Stimulated activated CD4-positive, alpha-beta T cell treated with anti-CD3 and anti-CD28 coated beads, Interleukin-12 subunit alpha, Interleukin-12 subunit beta, amount 100 ng/mL, for 24 hours (primary cell): ENCODE data around the gene SYT17.
A peak's percentile ranks its signal among the peaks of the same experiment; 100 is the strongest.

Source experiments
- DNase-seq, 2 experiments: peaks; one replicate each; pipeline ENCODE4 v3.0.0-alpha.2; 2020; ENCODE audit warnings: low read depth in 2 of 2

SYT17 gene

DNA sequence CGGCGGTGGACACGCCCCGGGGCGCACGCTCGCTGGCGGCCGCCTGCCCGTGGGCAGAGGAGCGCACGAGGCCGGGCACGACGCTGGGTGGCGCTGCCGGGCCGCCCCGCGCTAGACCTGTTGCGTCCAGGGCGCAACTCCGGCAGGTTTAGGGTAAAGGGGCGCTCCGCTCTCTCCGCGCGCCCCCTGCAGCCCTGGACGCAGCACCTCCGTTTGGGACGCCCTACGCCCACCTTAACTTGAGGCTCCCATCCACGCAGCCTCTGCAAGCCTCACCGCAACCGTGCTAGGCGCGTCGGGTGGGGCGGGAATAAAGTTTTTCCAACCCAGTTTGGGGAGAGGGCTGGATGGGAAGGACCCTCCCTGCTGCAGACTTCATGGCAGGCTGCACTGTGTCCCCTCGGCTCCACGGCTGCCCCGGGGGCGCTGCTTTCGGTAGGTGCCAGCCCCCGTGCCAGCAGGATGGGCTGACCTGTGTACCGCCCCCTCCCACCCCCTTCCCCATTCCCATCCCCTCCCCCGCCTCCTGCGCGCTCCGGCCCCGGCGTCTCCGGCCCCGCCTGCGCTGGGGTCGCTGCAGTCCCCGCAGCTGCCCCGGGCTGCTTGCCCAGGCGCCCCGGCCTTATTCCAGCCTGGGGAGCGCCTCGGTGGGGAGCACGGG, at the start of gene SYT17:
SYT17 (plus strand) TSS at position 531 of the 661 bp plus-strand sequence. CDS start 407 bp downstream, outside the sequence.
- peak in 1 of 2 experiments; percentile 17 for DNase-seq

DNA sequence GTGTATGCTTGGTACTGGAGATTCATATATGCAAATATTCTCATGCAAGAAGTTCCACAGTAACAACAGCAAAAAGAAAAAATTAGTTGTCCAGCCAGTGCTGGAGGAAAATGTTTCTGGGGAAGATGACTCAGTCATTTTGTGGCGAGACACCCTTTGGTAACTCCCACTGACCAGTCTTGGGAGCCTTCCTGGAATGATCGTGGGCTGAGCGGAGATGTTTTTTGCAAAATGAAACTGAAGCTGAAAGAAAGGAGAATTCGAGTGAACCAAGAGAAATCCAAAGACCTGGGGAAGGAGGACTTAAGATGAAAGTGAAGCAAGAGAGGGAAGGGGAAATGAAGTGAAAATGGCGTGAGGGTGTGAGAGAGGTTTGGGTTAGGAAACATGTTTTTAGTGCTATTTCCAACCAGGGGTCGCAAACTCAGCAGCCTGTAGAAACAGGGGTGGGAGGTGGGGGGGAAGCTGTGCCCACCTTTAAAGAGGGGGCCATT, 49.1 kb upstream of the SYT17 start:
- peak; percentile 5 to 34 for DNase-seq

DNA sequence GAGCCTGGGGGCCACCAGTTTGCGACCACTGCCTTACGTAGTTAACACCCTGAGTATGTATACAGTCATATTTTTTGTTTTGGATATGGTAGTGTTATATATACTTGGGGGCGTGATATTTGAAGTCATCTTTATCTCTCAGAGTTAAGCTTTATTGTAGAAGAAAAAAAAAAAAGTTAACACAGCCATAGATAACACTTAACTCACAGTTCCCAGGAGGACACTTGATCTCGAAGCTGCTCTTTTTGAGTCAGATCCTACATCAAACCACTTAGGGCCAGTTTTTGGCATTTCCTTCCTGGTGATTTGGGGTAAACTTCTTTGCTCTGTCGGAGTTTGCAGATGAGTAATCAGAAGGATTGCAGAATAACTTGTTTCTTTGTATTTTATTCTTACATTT, 48.5 kb upstream of the SYT17 start:
- no peak for DNase-seq

DNA sequence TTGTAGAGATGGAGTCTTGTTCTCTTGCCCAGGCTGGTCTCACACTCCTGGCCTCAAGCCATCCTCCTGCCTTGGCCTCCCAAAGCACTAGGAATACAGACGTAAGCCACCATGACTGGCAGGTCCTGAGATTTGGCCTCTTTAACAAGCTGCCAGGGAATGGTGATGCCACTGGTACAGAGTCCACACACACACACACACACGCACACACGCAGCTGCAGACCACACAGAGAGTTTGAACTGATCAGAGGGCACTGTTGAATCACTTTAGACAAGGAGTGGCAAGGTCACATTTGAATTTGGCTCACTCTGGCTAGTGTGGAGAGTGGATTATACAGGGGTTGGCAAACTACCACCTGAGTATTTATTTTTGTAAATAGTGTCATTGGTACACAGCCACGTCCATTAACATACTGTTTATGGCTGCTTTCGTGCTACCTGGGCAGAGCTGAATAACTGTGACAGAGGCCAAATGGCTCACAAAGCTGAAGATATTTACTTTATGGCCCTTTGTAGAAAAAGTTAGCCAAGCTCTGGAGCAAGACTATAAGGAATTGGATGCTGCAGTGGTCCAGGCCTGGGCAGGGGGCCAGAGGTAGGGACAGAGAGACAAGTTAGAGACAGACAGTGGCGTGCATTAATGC, 44.4 kb upstream of the SYT17 start:
- DNase-seq: no peak

DNA sequence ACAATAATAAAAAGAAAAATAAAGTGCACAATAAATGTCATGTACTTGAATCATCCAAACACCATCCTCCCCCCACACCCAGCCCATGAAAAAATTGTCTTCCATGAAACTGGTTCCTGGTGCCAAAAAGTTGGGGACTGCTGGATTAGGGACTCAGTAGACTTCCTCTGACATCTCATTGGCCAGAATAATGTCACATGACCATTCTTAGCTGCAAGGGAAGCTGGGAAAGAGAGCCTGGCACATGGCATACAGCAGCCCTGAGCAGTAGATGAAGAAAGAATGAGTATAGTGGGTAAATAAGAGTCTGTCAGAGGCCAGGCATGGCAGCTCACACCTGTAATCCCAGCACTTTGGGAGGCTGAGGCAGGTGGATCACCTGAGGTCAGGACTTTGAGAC, 41.7 kb upstream of the SYT17 start:
- DNase-seq: no peak

DNA sequence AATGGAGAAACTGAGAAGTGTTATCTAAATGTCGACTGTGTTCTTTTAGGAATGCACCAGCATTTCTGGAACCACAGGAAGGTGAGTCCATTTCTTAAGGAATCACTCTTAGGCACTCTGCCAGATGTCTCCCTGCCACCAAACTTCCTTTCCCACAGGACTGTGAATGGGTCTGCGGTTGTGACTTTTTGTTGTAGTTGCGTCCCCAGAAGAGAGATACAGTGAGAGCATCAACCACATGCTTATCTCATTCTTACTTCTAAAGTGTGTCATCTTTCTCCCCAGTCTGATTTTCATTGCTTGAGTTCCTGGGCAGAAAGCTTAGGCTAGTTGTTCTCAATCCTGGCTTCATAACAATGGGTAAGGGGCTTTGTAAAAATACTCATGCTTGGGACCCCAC, 40.8 kb upstream of the SYT17 start:
- no peak for DNase-seq

DNA sequence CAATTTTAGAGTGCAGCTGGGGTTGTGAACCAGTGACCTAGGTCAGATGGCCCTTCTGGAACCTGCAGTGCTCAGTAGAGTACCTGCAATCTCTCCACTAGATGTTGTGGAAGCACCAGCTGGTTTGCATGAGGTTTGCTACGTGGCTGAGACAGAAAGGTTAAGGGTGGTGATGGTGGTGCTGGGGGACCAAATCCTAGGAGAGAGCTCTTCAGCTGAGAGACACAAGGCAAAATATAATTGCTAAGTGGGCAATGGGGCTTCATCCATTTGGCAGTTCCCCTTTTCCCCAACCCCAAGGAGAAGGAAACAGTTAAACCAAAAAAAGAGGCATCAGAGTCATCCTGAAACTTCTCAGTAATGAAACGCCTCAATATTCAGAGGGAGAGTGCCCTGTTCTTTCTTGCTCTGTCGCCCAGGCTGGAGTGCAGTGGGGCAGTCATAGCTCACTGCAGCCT, 40.3 kb upstream of the SYT17 start:
- DNase-seq: no peak

DNA sequence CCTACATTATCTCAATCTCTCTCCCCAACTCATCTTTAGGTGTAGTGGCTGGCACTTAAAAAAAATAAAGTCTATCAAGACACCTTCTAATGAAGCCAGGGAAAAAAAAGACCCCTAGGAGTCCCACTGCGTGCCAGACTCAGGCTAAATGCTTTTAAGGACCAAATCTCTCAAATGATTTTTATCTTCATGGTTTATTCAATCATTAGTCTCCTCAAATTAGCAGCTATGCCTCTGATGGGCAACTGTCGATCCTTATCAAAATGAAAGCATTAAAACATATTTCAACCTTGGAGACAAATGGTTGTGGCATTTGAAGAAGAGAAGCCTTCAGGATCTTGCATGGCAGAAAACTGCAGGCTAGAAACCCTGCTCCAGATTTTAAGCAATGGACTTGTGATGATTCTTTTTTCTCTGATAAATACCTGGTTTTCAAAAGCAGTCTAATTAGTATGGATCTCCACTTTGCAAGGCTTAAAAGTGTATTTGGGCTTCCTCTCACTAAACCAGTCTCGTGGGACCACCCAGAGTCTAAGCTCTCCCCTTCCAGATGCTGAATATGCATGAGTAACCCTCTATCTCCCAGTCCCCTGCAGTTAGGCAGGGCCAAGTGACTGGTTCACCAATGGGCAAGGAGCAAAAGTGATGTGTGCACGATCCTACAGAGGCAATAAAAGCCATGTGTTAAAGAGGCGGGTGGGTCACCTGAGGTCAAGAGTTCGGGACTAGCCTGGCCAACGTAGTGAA, 39.4 kb upstream of the SYT17 start:
- DNase-seq: no peak

DNA sequence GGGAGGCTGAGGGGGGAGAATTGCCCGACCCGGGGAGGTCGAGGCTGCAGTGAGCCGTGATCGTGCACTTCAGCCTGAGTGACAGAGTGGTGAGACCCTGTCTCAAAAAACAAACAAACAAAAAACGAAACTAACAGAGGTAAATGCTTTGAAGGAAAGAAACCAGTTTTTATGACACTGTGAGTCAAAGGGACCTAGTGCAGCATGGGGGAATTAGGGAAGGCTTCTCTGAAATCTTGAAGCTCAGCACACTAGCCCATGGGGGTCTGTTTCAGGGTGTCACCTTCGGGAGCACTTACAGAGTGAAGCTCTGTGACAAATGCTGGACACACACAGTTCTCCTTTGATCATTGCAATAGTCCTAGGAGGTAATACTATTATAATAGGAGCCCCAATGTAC, 37.7 kb upstream of the SYT17 start:
- DNase-seq: no peak

DNA sequence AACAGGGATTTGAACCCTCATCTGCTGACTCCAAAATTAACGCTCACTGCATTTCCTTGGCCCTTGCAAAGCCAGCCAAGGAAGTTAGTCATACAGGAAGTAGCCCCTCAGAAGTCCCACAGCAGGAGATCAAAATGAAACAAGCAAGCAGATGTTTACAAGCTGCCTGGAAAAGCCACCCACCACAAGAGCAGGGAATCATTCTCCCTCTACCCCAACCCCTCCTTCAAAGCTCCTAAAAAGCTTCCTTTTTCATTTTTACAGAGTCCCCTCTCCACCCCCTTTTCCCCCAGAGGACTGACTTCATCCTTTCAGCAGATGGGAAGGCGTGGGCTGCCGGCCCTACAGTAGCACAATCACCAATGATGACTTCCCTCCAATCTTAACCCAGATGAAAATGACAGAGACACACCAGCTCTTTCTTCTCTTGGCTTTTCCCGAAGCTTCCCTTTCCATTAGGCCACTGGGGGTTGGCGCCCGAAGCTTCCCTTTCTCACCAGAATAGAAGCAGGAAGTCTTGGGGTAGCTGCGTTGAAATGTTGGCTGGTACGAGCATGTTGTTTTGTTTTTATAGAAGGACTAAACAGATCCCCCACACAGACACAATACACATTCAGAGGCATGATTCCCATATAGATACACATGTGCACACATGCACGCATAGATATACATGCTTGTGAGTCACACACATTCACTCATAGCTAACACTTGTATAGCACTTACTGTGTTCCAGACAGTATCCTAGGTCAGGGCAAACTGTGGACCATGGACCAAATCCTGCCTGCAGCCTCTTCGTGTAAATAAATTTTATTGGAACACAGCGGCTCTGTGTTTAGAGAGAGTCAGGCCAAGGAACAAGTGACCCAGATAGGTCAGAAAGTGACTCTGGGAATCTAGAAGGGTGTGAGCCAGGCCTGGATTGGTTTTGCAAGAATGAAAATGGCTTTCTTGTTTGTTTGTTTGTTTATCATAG, 36.9 kb upstream of the SYT17 start:
- no peak for DNase-seq

- DNase-seq: no peak
Observed at GRCh38 chr16:19131825-19132218, 36.2 kb upstream of the SYT17 start.

DNA sequence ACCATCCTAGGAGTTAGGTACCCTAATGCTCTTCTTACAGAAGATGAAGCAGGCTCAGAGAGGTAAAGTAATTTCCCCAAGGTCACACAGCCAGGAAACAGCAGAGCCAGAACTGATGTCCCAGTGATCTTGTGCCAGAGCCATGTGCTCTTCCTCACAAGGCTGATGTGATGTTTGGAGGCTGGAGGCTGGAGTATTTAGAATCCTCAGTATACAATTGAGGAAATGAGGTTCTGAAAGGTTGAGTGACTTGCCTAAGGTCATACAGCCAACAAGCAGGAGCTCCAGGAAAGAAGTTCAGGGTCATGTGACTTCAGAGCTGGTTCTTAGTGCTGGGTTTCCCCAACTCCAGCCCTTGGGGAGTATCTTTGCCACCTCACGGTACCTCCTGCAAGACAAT, 35.8 kb upstream of the SYT17 start:
- no peak for DNase-seq

DNA sequence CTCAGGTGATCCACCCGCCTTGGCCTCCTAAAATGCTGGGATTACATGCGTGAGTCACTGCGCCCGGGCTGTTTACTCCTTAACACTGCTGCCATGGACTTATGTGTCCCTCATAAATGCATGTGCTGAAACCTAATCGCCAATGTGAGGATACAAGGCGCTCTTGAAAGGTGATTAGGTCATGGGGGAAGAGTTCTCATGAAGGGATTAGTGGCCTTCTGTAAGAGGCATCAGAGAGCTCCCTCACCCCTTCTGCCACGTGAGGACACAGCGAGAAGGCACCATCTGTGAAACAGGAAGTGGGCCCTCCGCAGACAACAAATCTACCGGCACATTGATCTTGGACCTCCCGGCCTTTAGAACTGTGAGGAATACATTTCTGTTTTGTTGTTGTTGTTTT, 35.1 kb upstream of the SYT17 start:
- no peak for DNase-seq

DNA sequence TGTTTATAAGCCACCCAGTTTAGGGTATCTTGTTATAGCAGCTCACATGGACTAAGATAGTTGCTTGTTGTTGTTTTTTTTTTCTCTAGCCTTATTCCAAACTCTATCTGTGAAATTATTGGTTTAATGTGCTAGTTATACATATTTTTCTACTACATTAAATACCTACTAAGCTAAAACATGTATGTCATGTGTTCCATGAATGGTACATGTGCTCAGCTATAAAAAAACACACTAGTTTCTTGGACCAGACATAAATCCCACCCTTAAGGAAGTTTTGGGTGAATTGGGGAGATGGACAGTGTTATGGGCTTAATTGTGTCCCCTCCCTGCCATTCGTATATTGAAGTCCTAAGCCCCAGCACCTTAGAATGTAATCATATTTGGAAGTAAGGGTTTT, 34.4 kb upstream of the SYT17 start:
- no peak for DNase-seq

DNA sequence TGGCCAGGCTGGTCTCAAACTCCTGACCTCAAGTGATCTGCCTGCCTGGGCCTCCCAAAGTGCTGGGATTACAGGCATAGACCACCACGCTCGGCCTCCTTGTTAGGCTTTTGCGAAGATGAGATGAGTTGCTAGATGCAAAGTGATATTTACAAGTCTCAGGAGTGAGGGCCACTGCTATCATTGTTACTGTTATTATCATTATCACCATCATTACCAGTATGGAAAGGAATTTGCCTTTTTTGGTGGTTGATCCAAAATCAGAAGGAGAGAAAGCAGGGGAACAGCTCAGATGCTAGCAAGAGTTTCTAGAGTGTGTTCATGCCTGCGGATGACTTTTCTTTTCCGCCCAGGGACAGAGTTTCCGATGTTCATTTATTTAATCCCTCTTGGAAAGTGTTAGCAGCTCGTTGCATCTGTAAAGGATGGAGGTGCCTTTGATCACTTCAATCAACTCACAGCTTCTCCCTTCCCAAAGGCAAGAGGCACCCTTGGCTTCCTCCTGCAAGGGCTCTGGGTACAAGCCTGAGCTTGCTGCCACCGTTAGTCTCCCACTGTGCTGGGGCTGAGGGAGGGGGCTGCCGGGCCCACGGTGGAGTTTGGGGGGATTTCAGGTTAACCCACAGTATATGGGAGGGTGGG, 32.7 kb upstream of the SYT17 start:
- DNase-seq: no peak

DNA sequence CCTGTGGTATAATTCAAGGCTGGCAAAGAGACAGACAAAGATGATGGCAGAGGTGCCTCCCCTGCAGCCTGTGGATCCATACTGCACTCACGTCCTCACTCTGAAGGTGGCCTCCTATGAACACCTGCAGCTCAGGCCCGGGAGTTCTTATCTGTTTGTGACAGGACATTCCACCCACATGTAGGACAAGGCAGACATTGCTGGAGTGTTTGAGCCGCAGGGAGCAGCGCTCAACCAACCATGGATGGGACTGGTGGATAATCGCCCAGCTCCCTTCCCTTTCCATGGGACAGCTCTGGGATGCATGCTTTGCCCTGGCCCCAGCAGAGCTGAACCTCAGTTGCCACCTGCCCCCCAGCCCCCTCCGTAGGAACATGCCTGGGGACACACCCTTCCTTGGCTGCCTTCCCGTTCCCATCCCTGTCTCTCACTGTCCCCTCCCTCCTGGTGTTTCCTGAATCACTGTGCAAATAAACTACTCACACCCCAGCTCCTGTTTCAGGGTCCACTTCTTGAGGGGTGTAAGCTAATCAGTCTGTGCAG, 32.1 kb upstream of the SYT17 start:
- no peak for DNase-seq

GRCh38 chr16:19136549-19137196, 31.4 kb upstream of the SYT17 start:
- no peak for DNase-seq

DNA sequence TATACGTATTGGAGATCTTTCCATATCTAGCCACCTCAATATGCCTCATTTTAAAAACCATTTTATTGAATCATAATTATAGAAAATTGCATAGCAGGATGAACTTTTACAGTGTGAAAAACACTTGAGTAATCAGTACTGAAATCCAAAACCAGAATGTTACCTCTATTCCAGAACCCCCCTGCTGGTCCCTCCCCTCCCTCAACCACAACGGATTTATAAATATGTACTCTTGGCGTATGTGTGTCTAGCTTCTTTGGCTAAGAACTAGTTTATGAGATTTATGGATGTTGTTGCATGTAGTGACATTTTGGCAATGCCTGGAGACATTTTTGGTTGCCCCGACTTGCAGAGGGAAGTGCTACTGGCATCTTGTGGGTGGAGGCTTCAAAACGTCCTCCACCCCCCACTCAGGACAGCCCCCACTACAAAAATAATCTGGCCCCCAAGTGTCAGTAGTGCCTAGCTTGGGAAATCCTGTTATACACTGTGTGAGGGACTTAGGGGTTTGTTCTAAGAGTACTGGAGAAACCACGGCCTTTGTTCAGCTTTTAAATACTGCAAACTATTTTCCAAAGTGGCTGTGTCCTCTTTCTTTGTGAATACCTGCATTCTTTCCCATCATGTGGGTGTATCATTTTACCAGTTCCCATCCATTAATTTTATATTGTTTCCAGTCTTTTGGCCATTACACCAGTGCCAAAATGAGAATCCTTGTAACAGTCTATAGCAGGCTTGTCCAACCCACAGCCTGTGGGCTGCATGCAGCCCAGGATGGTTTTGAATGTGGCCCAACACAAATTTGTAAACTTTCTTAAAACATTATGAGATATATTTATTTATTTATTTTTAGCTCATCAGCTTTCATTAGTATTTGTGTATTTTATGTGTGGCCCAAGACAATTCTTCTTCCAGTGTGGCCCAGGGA, 30.6 kb upstream of the SYT17 start:
- no peak for DNase-seq

DNA sequence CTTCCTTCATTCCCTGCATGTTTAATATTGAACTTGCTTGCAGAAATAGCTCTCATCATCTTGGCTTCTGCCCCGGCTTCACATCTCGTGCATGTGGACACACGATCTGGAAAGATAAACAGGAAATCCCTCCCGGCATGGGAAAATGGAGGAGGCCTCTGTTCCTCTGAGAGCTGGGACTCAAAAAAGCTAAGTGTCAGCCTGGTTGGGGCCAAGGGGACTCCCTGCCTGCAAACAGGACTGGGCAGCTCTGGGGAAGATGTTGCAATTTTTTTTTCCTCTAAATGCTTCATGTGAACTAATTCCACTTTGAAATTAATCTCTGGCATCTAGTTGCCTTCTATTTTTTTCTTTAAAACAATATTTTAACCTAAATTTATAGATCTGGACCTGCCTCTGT, 29.4 kb upstream of the SYT17 start:
- no peak for DNase-seq
